Thymus (tissue), 11 donors: Measurements from ENCODE around the gene ALX3. TPM values are rescaled to one million over a fixed set of nuclear protein-coding genes. Genes with fewer than 3 reads are reported as not detected.

Experiments
- DNase-seq, 9 donors: peaks; one replicate each; pipeline ENCODE4 v3.0.0-alpha.2; 2013; ENCODE audit warnings: low spot score in 9 of 9, low read depth in 6 of 9, missing footprints in 1 of 9
- H3K27ac ChIP-seq, 2 donors: one replicate each; pipeline ENCODE4 v1.5.1; 2013; ENCODE audit warnings: control low read depth in 1 of 2, low read depth in 1 of 2, low read length in 1 of 2, mild to moderate bottlenecking in 1 of 2, moderate library complexity in 1 of 2
- H3K27me3 ChIP-seq, 2 donors: one replicate each; pipeline ENCODE4 v1.5.1; 2013; ENCODE audit warnings: low read length in 1 of 2; ENCODE audit not compliant: control insufficient read depth in 2 of 2, insufficient read depth in 1 of 2
- H3K36me3 ChIP-seq, 2 donors: one replicate each; pipeline ENCODE4 v1.5.1; 2013; ENCODE audit warnings: low read length in 1 of 2, mild to moderate bottlenecking in 1 of 2, moderate library complexity in 1 of 2; ENCODE audit not compliant: control insufficient read depth in 2 of 2, insufficient read depth in 2 of 2
- H3K4me1 ChIP-seq, 2 donors: one replicate each; pipeline ENCODE4 v1.5.1; 2013; ENCODE audit warnings: low read length in 2 of 2; ENCODE audit not compliant: control insufficient read depth in 2 of 2, insufficient read depth in 2 of 2
- H3K4me3 ChIP-seq, 2 donors: one replicate each; pipeline ENCODE4 v1.5.1; 2013; ENCODE audit warnings: low read length in 2 of 2, control low read depth in 1 of 2, mild to moderate bottlenecking in 1 of 2
- H3K9me3 ChIP-seq, 2 donors: one replicate each; pipeline ENCODE4 v1.5.1; 2013; ENCODE audit warnings: low read length in 1 of 2, mild to moderate bottlenecking in 1 of 2; ENCODE audit not compliant: control insufficient read depth in 2 of 2, insufficient read depth in 1 of 2
- WGBS: extraction: QIAGEN DNeasy Blood & Tissue Kit; methylation state at CpG from one replicate; pipeline ENCODE4 v1.1.7; 2013; 5-methylcytosine and 5-hydroxymethylcytosine counted together
- polyA plus RNA-seq: library from polyadenylated mRNA; stranded (reverse); fragments of 200-250 nt; gene quantifications from one replicate; pipeline ENCODE4 v1.2.3, GENCODE V29; 2013
- total RNA-seq: library from RNA; stranded (reverse); fragments of 120-200 nt; gene quantifications from one replicate; pipeline ENCODE4 v1.2.4, GENCODE V29; 2013
- donor health status: healthy.

The ALX3 gene
- total and polyA plus RNA-seq, 2 donors: 0.14 to 0.16 TPM

DNA sequence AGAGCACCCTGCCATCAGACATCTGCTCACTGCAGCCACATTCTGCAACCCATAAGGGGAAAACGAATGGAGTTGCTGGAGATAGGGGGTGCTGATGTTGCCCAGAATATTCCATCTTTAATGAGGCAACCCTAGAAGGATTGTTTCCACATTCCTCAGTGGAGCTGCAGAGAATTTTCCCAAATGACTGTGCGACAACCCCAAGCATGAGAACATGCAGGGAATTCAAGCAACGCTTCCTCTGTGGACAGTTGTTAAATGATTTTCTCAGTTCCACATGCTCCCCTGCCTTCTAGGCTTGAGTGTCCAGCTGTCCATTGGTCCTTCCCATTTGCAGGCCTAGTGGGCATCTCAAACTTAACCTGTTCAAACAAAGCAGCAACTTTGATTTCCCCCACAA, 21.3 kb upstream of the ALX3 start:
- no peak overlapping the region for H3K27ac ChIP-seq
- H3K4me3 ChIP-seq: no peak overlapping the region
- 89% methylated on average over 3 of the region's 3 CpGs for WGBS
- H3K9me3 ChIP-seq: no peaks in the 10 kb centered on the region
- DNase-seq: no peak
- H3K27me3 ChIP-seq: peaks cover 7 to 70% of the 10 kb centered on the region in 2 donors
- H3K4me1 ChIP-seq: no peaks in the 10 kb centered on the region
- no peaks in the 10 kb centered on the region for H3K36me3 ChIP-seq

GRCh38 chr1:110091381-110091780, 20.9 kb upstream of the ALX3 start:
- Histone ChIP-seq H3K27me3 (peaks cover 11 to 74% of the 10 kb centered on the region in 2 donors), H3K4me3 (no peak overlapping the region), H3K36me3 (no peaks in the 10 kb centered on the region), H3K27ac (no peak overlapping the region), H3K4me1 (no peaks in the 10 kb centered on the region), H3K9me3 (no peaks in the 10 kb centered on the region)
- 80% methylated on average over 2 of the region's 2 CpGs for WGBS
- DNase-seq: no peak

DNA sequence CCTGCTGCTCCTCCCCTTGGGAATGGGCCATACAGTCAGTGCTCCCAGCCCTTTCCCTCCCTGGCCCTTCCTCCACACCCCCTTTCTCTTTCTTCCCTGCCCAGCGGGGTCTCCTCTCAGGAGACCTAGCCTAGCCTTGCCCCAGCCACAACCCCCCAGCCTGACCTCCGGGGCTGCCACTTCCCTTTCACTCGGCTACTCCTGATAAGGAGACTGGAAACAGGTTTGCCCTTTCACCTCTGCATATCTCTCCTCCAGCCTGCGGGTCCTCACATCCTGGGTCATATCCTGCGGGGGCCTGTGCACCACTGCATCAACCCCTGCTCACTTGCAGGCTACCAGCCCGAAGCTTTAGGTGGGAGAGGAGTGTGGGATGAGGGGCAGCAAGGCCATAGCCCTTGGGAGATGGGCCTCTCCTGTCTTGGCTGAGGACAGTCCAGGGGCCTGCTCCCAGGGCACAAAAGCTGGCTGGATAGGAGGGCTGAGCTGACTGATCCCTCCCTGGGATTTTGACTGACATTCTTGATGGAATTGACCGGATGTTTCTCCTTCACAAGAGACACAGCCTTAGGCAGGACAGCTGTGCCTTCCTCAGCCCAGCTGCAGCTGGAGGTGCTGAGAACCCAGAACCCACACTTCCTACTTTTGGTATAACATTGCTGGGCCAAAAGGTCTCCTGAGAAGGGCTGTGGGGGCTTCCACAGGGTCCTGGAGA, 19.2 kb upstream of the ALX3 start:
- DNase-seq: no peak
- Histone ChIP-seq H3K27ac (no peak overlapping the region), H3K27me3 (peaks cover 25 to 82% of the 10 kb centered on the region in 2 donors), H3K36me3 (no peaks in the 10 kb centered on the region), H3K4me3 (no peak overlapping the region), H3K4me1 (no peaks in the 10 kb centered on the region), H3K9me3 (no peaks in the 10 kb centered on the region)
- WGBS: 71% methylated on average over 7 of the region's 7 CpGs

DNA sequence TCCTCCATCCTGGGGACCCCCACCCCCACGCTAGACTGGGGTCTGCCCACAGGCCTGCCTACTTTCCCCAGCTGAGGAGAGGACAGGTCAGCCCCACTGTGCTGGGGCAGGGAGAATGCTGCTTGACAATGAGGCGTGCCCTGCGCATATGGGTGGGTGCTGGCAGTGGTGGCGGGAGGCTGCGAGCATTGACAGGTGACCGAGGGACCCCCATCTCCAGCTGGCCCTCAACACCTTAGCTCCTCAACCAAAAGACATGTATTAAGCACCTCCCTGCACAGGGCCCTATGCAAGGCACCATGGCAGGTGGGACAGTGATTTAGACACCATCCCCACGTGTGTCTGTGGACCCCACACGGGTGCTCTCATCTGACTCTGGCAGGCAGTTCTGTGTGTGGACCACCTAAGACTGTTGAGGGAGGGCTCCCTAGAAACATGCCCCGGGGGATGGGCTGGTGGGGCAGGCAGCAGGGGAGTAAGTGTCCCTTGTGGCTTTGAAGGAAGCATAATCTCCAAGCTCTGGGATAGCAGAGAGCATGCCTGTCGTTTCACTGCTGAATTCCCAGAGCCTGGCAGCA, 18.4 kb upstream of the ALX3 start:
- Histone ChIP-seq H3K4me3 (no peak overlapping the region), H3K9me3 (no peaks in the 10 kb centered on the region), H3K36me3 (no peaks in the 10 kb centered on the region), H3K27ac (no peak overlapping the region), H3K4me1 (peaks cover 0 to 9% of the 10 kb centered on the region in 2 donors), H3K27me3 (peaks cover 33 to 84% of the 10 kb centered on the region in 2 donors)
- no peak for DNase-seq
- 89% methylated on average over 10 of the region's 10 CpGs for WGBS

- no peak overlapping the region for H3K4me3 ChIP-seq
- H3K27ac ChIP-seq: no peak overlapping the region
- H3K4me1 ChIP-seq: peaks cover 0 to 15% of the 10 kb centered on the region in 2 donors
- WGBS: 63% methylated on average over 15 of the region's 15 CpGs
- DNase-seq: peak in 6 of 9 donors; percentile 13 to 57 (median 31)
- H3K36me3 ChIP-seq: no peaks in the 10 kb centered on the region
- H3K27me3 ChIP-seq: peaks cover 34 to 86% of the 10 kb centered on the region in 2 donors
- no peaks in the 10 kb centered on the region for H3K9me3 ChIP-seq
Observed at GRCh38 chr1:110087812-110088738, 17.6 kb upstream of the ALX3 start.

DNA sequence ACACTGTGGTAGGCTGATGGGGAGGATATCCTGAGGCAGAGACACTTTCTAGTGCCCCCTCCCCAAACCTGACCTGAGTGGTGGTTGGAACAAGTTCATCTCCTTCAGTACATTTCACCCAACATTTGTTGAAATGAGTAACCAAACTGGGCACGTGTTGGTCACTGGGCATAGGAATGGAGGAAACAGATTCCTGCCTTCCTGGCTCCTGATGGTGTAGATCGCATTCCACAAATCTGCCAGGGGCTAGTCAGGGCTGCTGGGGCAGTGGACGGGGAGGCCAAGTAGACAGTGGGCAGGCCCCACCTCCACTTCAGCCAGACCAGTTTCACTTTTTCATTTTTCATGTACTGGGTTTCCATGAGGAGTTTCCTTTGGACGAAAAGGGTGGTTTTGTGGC, 16.5 kb upstream of the ALX3 start:
- Histone ChIP-seq H3K9me3 (no peaks in the 10 kb centered on the region), H3K4me1 (peaks cover 0 to 15% of the 10 kb centered on the region in 2 donors), H3K36me3 (no peaks in the 10 kb centered on the region), H3K27ac (no peak overlapping the region), H3K4me3 (no peak overlapping the region), H3K27me3 (peaks cover 42 to 91% of the 10 kb centered on the region in 2 donors)
- DNase-seq: no peak
- 90% methylated on average over 4 of the region's 4 CpGs for WGBS

DNA sequence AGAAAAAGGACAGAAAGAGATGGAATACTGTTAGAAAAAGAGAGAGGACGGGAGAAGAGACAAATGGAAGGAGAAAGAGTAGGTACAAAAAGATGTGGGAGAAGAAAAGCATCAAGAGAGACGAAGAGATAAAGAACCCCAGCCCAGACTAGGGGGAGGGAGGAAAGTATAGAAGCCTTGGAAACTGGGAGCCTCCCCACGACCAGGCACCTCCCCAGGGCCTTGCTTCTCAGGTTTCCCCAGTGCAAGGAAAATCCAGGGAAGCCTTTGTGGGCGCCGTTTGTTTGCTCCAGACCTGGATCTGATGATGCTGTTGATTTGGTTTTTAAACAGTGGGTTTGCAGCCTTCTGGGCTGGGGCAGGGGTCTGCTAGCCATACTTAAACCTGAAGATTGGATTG, 15.2 kb upstream of the ALX3 start:
- no peaks in the 10 kb centered on the region for H3K36me3 ChIP-seq
- H3K4me3 ChIP-seq: no peak overlapping the region
- no peak for DNase-seq
- WGBS: 91% methylated on average over 5 of the region's 5 CpGs
- no peaks in the 10 kb centered on the region for H3K9me3 ChIP-seq
- peaks cover 48 to 96% of the 10 kb centered on the region in 2 donors for H3K27me3 ChIP-seq
- peaks cover 0 to 15% of the 10 kb centered on the region in 2 donors for H3K4me1 ChIP-seq
- no peak overlapping the region for H3K27ac ChIP-seq

DNA sequence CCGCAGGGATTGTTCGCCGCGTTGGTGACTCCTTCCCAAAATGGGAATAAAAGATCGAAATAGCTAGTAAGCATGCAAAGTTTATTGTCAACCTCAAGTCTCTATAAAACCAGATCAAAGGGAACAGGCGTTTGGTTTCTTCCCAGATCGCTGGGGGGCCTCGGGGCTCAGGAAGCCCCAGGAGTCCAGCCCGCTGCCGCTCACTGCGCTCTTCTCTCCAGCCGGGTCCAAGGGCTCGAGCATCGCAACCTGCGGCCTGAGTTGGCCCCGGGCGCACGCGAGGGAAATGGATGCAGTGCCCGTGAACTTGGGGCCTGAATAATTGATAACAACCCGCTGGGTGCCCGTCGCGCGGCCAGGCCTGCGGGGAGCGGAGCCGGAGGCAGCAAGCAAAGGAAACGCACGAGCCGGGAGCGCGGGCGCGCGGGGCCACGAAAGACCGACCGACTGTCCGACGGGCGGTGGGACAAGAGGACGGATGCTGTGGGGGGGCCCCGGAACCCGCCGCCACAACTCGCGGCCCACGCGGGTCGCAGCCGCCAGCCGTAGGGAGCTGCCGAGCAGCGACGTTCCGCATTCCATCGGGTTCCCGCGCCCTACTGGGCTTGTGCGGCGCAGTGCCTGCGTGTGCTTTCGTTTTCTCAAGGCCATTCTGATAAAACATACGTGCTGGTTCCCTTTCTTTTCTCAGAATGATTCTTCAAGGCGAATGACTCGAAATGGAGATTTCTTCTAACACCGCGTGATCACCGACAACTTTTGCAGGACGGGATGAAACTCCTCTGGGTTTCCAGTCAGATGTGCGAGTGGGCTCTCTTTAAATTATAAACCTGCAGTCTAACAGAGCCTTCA, 14.0 kb upstream of the ALX3 start:
- peaks cover 48 to 94% of the 10 kb centered on the region in 2 donors for H3K27me3 ChIP-seq

More for the DNA sequence above, 14.0 kb upstream of the ALX3 start:
- WGBS: 2% methylated on average over 72 of the region's 72 CpGs
- peak in 2 of 9 donors; percentile 17 to 40 for DNase-seq
- no peaks in the 10 kb centered on the region for H3K36me3 ChIP-seq
- H3K4me1 ChIP-seq: peaks cover 0 to 15% of the 10 kb centered on the region in 2 donors
- peak overlapping the region; percentile 16 to 43 for H3K4me3 ChIP-seq
- H3K27ac ChIP-seq: no peak overlapping the region
- no peaks in the 10 kb centered on the region for H3K9me3 ChIP-seq
